Measurements from ENCODE around the gene PTPRM. TPM values are rescaled to one million over a fixed set of nuclear protein-coding genes. Genes with fewer than 3 reads are reported as not detected.

The PTPRM gene
- polyA plus RNA-seq, 3 donors: 0.04 to 2.1 (median 0.66) TPM

GRCh38 chr18:8046441-8046840 lies 479.3 kb downstream of the PTPRM start:
- no peak overlapping the region for H3K9ac ChIP-seq (ENCODE audit: insufficient read depth, low read length, poor library complexity, severe bottlenecking)
- Mint-ChIP-seq H3K4me3 (no peak overlapping the region), H3K27ac (no peak overlapping the region), H3K27me3 (ENCODE audit: low read depth in 3 of 3) (peaks cover 1 to 38% (median 11%) of the 10 kb centered on the region in 3 donors), H3K36me3 (no peaks in the 10 kb centered on the region), H3K9me3 (peaks cover 0 to 6% (median 2%) of the 10 kb centered on the region in 7 donors), H3K4me1 (peaks cover 2% of the 10 kb centered on the region)
- no peaks in the 10 kb centered on the region for H4K20me1 ChIP-seq (ENCODE audit: insufficient read depth, low read length)
- no peaks in the 10 kb centered on the region for H3K79me2 ChIP-seq (ENCODE audit: insufficient read depth, low read length)
- no peaks in the 10 kb centered on the region for H3K36me3 ChIP-seq (replicated peaks in 1 of 2; ENCODE audit: control insufficient read depth in 1 of 2, insufficient read depth in 2 of 2, low read length in 2 of 2)
- no peak overlapping the region for H3K27ac ChIP-seq (ENCODE audit: low read depth in 1 of 2, low read length in 2 of 2)
- intact Hi-C loops (cut with micrococcal nuclease): no loop called here
- no peak overlapping the region for H3K4me3 ChIP-seq (replicated peaks in 1 of 3; ENCODE audit: low read depth in 2 of 3, low read length in 3 of 3)
- DNase-seq: no peak
- peaks cover 0 to 8% of the 10 kb centered on the region in 2 donors for H3K27me3 ChIP-seq (ENCODE audit: control insufficient read depth in 2 of 2, insufficient read depth in 2 of 2, low read length in 2 of 2)
- H3K4me1 ChIP-seq (ENCODE audit: control insufficient read depth in 1 of 2, insufficient read depth in 2 of 2, low read length in 2 of 2): no peaks in the 10 kb centered on the region
- no peak for TF ChIP-seq CTCF (IDR thresholded peaks at IDR 0.05)
- H2AFZ ChIP-seq (ENCODE audit: insufficient read depth, low read depth, low read length, poor library complexity, severe bottlenecking): no peak overlapping the region
- H3K4me2 ChIP-seq (replicated peaks; ENCODE audit: extremely low read depth, low read length, poor library complexity, severe bottlenecking): no peak overlapping the region
- 100% methylated on average over 3 of the region's 5 CpGs for WGBS (ENCODE audit: insufficient coverage)
- H3K9me3 ChIP-seq (replicated peaks in 1 of 2; ENCODE audit: control insufficient read depth in 1 of 2, insufficient read depth in 1 of 2, low read length in 2 of 2): no peaks in the 10 kb centered on the region

- no CpG with 5 or more reads among the region's 2 CpGs for WGBS (ENCODE audit: insufficient coverage)
- no peak overlapping the region for H3K27ac Mint-ChIP-seq
These were observed 482.0 kb downstream of the PTPRM start for GRCh38 chr18:8049147-8049546.

More at GRCh38 chr18:8049147-8049546, 482.0 kb downstream of the PTPRM start:
- Histone ChIP-seq H4K20me1 (ENCODE audit: insufficient read depth, low read length) (no peaks in the 10 kb centered on the region), H3K36me3 (replicated peaks in 1 of 2; ENCODE audit: control insufficient read depth in 1 of 2, insufficient read depth in 2 of 2, low read length in 2 of 2) (no peaks in the 10 kb centered on the region), H3K4me3 (replicated peaks in 1 of 3; ENCODE audit: low read depth in 2 of 3, low read length in 3 of 3) (no peak overlapping the region), H3K79me2 (ENCODE audit: insufficient read depth, low read length) (no peaks in the 10 kb centered on the region), H3K9me3 (replicated peaks in 1 of 2; ENCODE audit: control insufficient read depth in 1 of 2, insufficient read depth in 1 of 2, low read length in 2 of 2) (no peaks in the 10 kb centered on the region), H3K9ac (ENCODE audit: insufficient read depth, low read length, poor library complexity, severe bottlenecking) (no peak overlapping the region), H3K4me2 (replicated peaks; ENCODE audit: extremely low read depth, low read length, poor library complexity, severe bottlenecking) (no peak overlapping the region), H3K27me3 (ENCODE audit: control insufficient read depth in 2 of 2, insufficient read depth in 2 of 2, low read length in 2 of 2) (peaks cover 3 to 10% of the 10 kb centered on the region in 2 donors), H2AFZ (ENCODE audit: insufficient read depth, low read depth, low read length, poor library complexity, severe bottlenecking) (no peak overlapping the region), H3K27ac (ENCODE audit: low read depth in 1 of 2, low read length in 2 of 2) (no peak overlapping the region), H3K4me1 (ENCODE audit: control insufficient read depth in 1 of 2, insufficient read depth in 2 of 2, low read length in 2 of 2) (no peaks in the 10 kb centered on the region)
- H3K4me3 Mint-ChIP-seq: no peak overlapping the region
- H3K36me3 Mint-ChIP-seq: no peaks in the 10 kb centered on the region
- DNase-seq: no peak
- no peak for TF ChIP-seq CTCF (IDR thresholded peaks at IDR 0.05)
- peaks cover 1 to 43% (median 14%) of the 10 kb centered on the region in 3 donors for H3K27me3 Mint-ChIP-seq (ENCODE audit: low read depth in 3 of 3)
- H3K9me3 Mint-ChIP-seq: peaks cover 0 to 5% (median 0%) of the 10 kb centered on the region in 7 donors
- peaks cover 2% of the 10 kb centered on the region for H3K4me1 Mint-ChIP-seq
- intact Hi-C loops (cut with micrococcal nuclease): no loop called here
